ENCODE measurements around the gene CNRIP1. TPM values are rescaled to one million over a fixed set of nuclear protein-coding genes. Genes with fewer than 3 reads are reported as not detected.

Gene CNRIP1
- total RNA-seq, 2 experiments from 2014 or later, result not detected

GRCh38 chr2:68345129-68345875, 25.6 kb upstream of the CNRIP1 start:
- Histone ChIP-seq H3K4me3 (ENCODE audit: low read depth, low read length, poor library complexity, severe bottlenecking) (no peak overlapping the region), H3K9me3 (ENCODE audit: low read length) (no peaks in the 10 kb centered on the region), H4K20me1 (ENCODE audit: insufficient read depth, low read length) (no peaks in the 10 kb centered on the region), H2AFZ (ENCODE audit: low read length) (no peak overlapping the region), H3K9me2 (ENCODE audit: insufficient read depth, low read length) (no peaks in the 10 kb centered on the region), H3K4me1 (ENCODE audit: insufficient read depth, low read length, poor library complexity, severe bottlenecking) (no peaks in the 10 kb centered on the region), H3K79me2 (ENCODE audit: insufficient read depth, low read depth, low read length) (no peaks in the 10 kb centered on the region), H3K36me3 (ENCODE audit: insufficient read depth, low read length) (no peaks in the 10 kb centered on the region), H3K4me2 (ENCODE audit: low read length) (no peak overlapping the region), H3K27ac (ENCODE audit: low read depth, low read length, poor library complexity, severe bottlenecking) (no peak overlapping the region)
- ChIA-PET CTCF (ENCODE audit: unreplicated experiment) (interaction anchor here (1.7 kb wide), 1 partner anchor 13 kb away, joined by 4 read pairs; no protein-coding TSS in a partner anchor), POLR2A (interaction anchor here (1.5 kb wide), 1 partner anchor 10 kb away, joined by 5 read pairs; no protein-coding TSS in a partner anchor)
- TF ChIP-seq CTCF (conservative IDR thresholded peaks at IDR 0.05; ENCODE audit: low read length) (no peak), EZH2phosphoT487 (IDR thresholded peaks at IDR 0.05; ENCODE audit: borderline replicate concordance, low read depth, low read length) (no peak)
- no peak for DNase-seq (ENCODE audit: low spot score)
- no TSS peak for BruUV-seq (replicated peaks)
- intact Hi-C loops (cut with micrococcal nuclease; ENCODE audit: unreplicated experiment), result no loop called here

- Histone ChIP-seq H3K4me1 (ENCODE audit: insufficient read depth, low read length, poor library complexity, severe bottlenecking) (no peaks in the 10 kb centered on the region), H3K79me2 (ENCODE audit: insufficient read depth, low read depth, low read length) (no peaks in the 10 kb centered on the region), H3K4me3 (ENCODE audit: low read depth, low read length, poor library complexity, severe bottlenecking) (no peak overlapping the region), H4K20me1 (ENCODE audit: insufficient read depth, low read length) (no peaks in the 10 kb centered on the region), H3K4me2 (ENCODE audit: low read length) (no peak overlapping the region), H3K27ac (ENCODE audit: low read depth, low read length, poor library complexity, severe bottlenecking) (no peak overlapping the region), H2AFZ (ENCODE audit: low read length) (no peak overlapping the region), H3K9me3 (ENCODE audit: low read length) (no peaks in the 10 kb centered on the region), H3K36me3 (ENCODE audit: insufficient read depth, low read length) (no peaks in the 10 kb centered on the region), H3K9me2 (ENCODE audit: insufficient read depth, low read length) (no peaks in the 10 kb centered on the region)
- ChIA-PET POLR2A (interaction anchor here (0.9 to 1.5 kb wide), 2 partner anchors 12 to 18 kb away, joined by 5 read pairs; no protein-coding TSS in a partner anchor), CTCF (ENCODE audit: unreplicated experiment) (interaction anchor here (1.7 kb wide), 1 partner anchor 14 kb away, joined by 4 read pairs; no protein-coding TSS in a partner anchor)
- TF ChIP-seq EZH2phosphoT487 (IDR thresholded peaks at IDR 0.05; ENCODE audit: borderline replicate concordance, low read depth, low read length), result no peak
- BruUV-seq (replicated peaks), result no TSS peak
- DNase-seq (ENCODE audit: low spot score), result no peak
- intact Hi-C loops (cut with micrococcal nuclease; ENCODE audit: unreplicated experiment), result no loop called here
Measured at GRCh38 chr2:68344031-68344430, 24.3 kb upstream of the CNRIP1 start.

- no peak overlapping the region for H3K4me3 ChIP-seq (ENCODE audit: low read depth, low read length, poor library complexity, severe bottlenecking)
- ChIA-PET CTCF (ENCODE audit: unreplicated experiment) (no interaction called here), POLR2A (no interaction called here)
Measured at GRCh38 chr2:68342470-68342869, 22.7 kb upstream of the CNRIP1 start.

More at GRCh38 chr2:68342470-68342869, 22.7 kb upstream of the CNRIP1 start:
- BruUV-seq (replicated peaks), result no TSS peak
- Histone ChIP-seq H3K79me2 (ENCODE audit: insufficient read depth, low read depth, low read length) (no peaks in the 10 kb centered on the region), H3K9me2 (ENCODE audit: insufficient read depth, low read length) (no peaks in the 10 kb centered on the region), H3K4me2 (ENCODE audit: low read length) (no peak overlapping the region), H3K9me3 (ENCODE audit: low read length) (no peaks in the 10 kb centered on the region), H3K36me3 (ENCODE audit: insufficient read depth, low read length) (no peaks in the 10 kb centered on the region), H4K20me1 (ENCODE audit: insufficient read depth, low read length) (no peaks in the 10 kb centered on the region), H2AFZ (ENCODE audit: low read length) (no peak overlapping the region), H3K27ac (ENCODE audit: low read depth, low read length, poor library complexity, severe bottlenecking) (no peak overlapping the region), H3K4me1 (ENCODE audit: insufficient read depth, low read length, poor library complexity, severe bottlenecking) (no peaks in the 10 kb centered on the region)
- TF ChIP-seq CTCF (conservative IDR thresholded peaks at IDR 0.05; ENCODE audit: low read length) (no peak), EZH2phosphoT487 (IDR thresholded peaks at IDR 0.05; ENCODE audit: borderline replicate concordance, low read depth, low read length) (no peak)
- intact Hi-C loops (cut with micrococcal nuclease; ENCODE audit: unreplicated experiment), result no loop called here
- DNase-seq (ENCODE audit: low spot score), result no peak

Data from OCI-LY7 (cell line).